ENCODE data around the gene ANKS3. TPM values are rescaled to one million over a fixed set of nuclear protein-coding genes. Genes with fewer than 3 reads are reported as not detected.

The ANKS3 gene
- total and polyA plus RNA-seq, 2 donors from 2014 or later, result 20.7 to 27.6 TPM

DNA sequence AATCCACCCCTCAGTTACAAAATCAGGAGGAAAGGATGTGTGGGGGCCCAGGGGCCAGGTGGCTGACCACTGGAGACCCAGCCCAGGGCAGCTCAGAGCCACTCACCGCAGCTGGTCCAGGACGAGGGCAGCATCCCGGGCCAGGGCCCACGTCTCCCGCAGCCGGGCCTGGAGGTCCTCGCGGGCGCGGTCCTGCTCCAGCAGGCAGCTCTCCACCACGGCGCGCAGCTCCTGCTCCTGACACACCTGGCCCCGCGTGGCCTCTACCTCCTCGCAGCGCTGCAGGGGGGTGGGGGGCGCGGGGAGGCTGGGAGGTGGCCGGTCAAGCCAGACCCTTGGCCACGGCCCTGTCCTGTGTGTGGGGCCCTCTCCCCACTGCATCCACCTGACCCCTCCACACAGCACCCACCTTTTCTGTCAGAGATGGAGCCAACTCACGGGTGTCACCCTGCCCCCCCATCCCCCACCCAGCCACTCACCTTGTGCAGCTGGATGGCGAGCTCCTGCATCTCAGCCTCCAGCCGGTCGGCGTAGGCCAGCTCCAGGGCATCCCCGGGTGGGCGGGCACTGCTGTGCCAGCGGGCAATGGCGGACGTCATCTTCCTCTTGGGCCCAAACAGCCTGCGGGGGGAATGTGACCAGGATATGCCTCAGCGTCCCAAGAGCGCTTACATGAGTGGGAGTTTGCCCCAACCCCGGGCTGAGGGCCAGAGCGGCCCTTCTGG is 35.6 kb downstream of the ANKS3 start:
- H3K36me3 ChIP-seq (ENCODE audit: control insufficient read depth in 2 of 3, insufficient read depth in 3 of 3, low read length in 3 of 3), result peaks cover 3 to 35% (median 16%) of the 10 kb centered on the region in 3 donors
- no peaks in the 10 kb centered on the region for H3K27me3 ChIP-seq (ENCODE audit: control insufficient read depth, insufficient read depth, low read length)
- no peaks in the 10 kb centered on the region for H3K9me3 ChIP-seq (ENCODE audit: control insufficient read depth in 2 of 3, insufficient read depth in 1 of 3, low read length in 3 of 3)
- intact Hi-C loops (cut with DNase I), result no loop called here
- TF ChIP-seq, protein P1, sequence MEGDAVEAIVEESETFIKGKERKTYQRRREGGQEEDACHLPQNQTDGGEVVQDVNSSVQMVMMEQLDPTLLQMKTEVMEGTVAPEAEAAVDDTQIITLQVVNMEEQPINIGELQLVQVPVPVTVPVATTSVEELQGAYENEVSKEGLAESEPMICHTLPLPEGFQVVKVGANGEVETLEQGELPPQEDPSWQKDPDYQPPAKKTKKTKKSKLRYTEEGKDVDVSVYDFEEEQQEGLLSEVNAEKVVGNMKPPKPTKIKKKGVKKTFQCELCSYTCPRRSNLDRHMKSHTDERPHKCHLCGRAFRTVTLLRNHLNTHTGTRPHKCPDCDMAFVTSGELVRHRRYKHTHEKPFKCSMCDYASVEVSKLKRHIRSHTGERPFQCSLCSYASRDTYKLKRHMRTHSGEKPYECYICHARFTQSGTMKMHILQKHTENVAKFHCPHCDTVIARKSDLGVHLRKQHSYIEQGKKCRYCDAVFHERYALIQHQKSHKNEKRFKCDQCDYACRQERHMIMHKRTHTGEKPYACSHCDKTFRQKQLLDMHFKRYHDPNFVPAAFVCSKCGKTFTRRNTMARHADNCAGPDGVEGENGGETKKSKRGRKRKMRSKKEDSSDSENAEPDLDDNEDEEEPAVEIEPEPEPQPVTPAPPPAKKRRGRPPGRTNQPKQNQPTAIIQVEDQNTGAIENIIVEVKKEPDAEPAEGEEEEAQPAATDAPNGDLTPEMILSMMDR (IDR thresholded peaks at IDR 0.05; ENCODE audit: borderline replicate concordance, extremely low read depth, insufficient read depth), result no peak
- H3K27ac ChIP-seq (ENCODE audit: low read depth in 2 of 2, low read length in 2 of 2), result no peak overlapping the region
- peaks cover 0 to 35% (median 19%) of the 10 kb centered on the region in 3 donors for H3K4me1 ChIP-seq (ENCODE audit: control insufficient read depth in 2 of 3, insufficient read depth in 2 of 3, low read depth in 1 of 3, low read length in 3 of 3)
- no peak for FAIRE-seq
- peak in 2 of 5 donors; percentile 54 to 77 for DNase-seq
- H3K9ac ChIP-seq (ENCODE audit: low read length in 3 of 3), result no peak overlapping the region
- no peak overlapping the region for H3K4me3 ChIP-seq (ENCODE audit: low read length in 3 of 3)

- Histone ChIP-seq H3K4me3 (ENCODE audit: low read length in 3 of 3) (no peak overlapping the region), H3K9me3 (ENCODE audit: control insufficient read depth in 2 of 3, insufficient read depth in 1 of 3, low read length in 3 of 3) (no peaks in the 10 kb centered on the region), H3K36me3 (ENCODE audit: control insufficient read depth in 2 of 3, insufficient read depth in 3 of 3, low read length in 3 of 3) (peaks cover 3 to 35% (median 16%) of the 10 kb centered on the region in 3 donors), H3K27ac (ENCODE audit: low read depth in 2 of 2, low read length in 2 of 2) (no peak overlapping the region), H3K4me1 (ENCODE audit: control insufficient read depth in 2 of 3, insufficient read depth in 2 of 3, low read depth in 1 of 3, low read length in 3 of 3) (peaks cover 0 to 36% (median 16%) of the 10 kb centered on the region in 3 donors), H3K27me3 (ENCODE audit: control insufficient read depth, insufficient read depth, low read length) (no peaks in the 10 kb centered on the region), H3K9ac (ENCODE audit: low read length in 3 of 3) (no peak overlapping the region)
- FAIRE-seq (no peak), DNase-seq (peak in 2 of 5 donors; percentile 53 to 73)
- TF ChIP-seq, protein P1 (IDR thresholded peaks at IDR 0.05; ENCODE audit: borderline replicate concordance, extremely low read depth, insufficient read depth), result no peak
- intact Hi-C loops (cut with DNase I), result no loop called here
Measured at GRCh38 chr16:4697848-4698291, 36.2 kb downstream of the ANKS3 start.

- DNase-seq (peak in 2 of 5 donors; percentile 59 to 71), FAIRE-seq (no peak)
- Histone ChIP-seq H3K27me3 (ENCODE audit: control insufficient read depth, insufficient read depth, low read length) (no peaks in the 10 kb centered on the region), H3K27ac (ENCODE audit: low read depth in 2 of 2, low read length in 2 of 2) (no peak overlapping the region), H3K9me3 (ENCODE audit: control insufficient read depth in 2 of 3, insufficient read depth in 1 of 3, low read length in 3 of 3) (no peaks in the 10 kb centered on the region), H3K4me3 (ENCODE audit: low read length in 3 of 3) (no peak overlapping the region), H3K4me1 (ENCODE audit: control insufficient read depth in 2 of 3, insufficient read depth in 2 of 3, low read depth in 1 of 3, low read length in 3 of 3) (peaks cover 0 to 37% (median 10%) of the 10 kb centered on the region in 3 donors), H3K36me3 (ENCODE audit: control insufficient read depth in 2 of 3, insufficient read depth in 3 of 3, low read length in 3 of 3) (peaks cover 3 to 35% (median 16%) of the 10 kb centered on the region in 3 donors), H3K9ac (ENCODE audit: low read length in 3 of 3) (no peak overlapping the region)
- intact Hi-C loops (cut with DNase I), result no loop called here
- TF ChIP-seq, protein P1 (IDR thresholded peaks at IDR 0.05; ENCODE audit: borderline replicate concordance, extremely low read depth, insufficient read depth), result no peak
Measured at GRCh38 chr16:4696905-4697847, 36.9 kb downstream of the ANKS3 start.
